WI38 (cell line): ENCODE results near the gene MRPL2.

Experiments used
- H3K4me3 ChIP-seq: 2 replicates; pipeline ENCODE4 v1.5.1; 2011; ENCODE audit warnings: low read depth, mild to moderate bottlenecking, control low read depth, low read length
- TF ChIP-seq, protein P1 (sequence below): IDR thresholded peaks from 2 replicates; pipeline ENCODE4 v1.5.1; 2012; ENCODE audit warnings: low read depth, mild to moderate bottlenecking, control low read depth, low read length

MRPL2 gene

DNA sequence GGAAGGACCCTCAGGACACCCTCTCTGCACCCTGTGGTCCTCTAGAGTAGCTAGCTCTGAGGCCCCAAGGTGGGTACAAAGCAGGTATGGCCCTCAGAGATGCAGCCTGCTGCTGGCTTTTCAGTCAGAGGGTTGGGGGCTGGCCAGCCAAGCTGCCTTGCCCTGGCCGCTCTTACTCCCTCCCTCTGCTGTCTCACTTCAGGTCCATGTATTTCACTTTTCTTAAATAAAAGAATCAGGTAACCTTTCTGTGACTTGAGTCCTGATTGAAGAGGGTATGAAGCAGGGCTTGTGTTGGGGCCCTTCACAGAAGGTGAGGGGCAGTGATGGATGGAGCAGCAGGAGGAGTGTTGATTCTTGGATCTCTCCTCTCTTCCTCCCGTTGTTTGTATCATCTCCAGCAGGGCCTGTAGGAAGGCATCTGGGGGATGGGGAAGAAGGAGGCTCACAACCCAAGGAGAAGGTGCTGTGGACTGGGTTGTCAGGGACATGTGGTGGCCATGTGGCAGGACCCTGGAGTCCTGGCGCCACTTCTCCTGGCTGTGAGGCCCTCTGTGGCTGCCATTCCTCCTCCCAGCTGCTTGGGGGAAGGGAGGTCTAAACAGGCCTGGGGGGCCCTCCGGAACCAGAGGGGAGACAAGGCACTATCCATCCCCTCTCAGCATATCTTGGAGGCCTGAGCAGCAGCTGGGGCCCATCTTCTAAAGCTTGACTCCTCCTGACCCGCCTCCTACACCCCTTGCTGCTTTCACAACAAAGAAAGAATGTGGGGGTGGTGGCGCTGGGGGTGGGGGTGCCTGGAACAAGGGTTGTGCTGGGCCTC, 15.8 kb upstream of the MRPL2 start:
- peak overlapping the region; percentile 61 for H3K4me3 ChIP-seq
- TF ChIP-seq, protein P1, sequence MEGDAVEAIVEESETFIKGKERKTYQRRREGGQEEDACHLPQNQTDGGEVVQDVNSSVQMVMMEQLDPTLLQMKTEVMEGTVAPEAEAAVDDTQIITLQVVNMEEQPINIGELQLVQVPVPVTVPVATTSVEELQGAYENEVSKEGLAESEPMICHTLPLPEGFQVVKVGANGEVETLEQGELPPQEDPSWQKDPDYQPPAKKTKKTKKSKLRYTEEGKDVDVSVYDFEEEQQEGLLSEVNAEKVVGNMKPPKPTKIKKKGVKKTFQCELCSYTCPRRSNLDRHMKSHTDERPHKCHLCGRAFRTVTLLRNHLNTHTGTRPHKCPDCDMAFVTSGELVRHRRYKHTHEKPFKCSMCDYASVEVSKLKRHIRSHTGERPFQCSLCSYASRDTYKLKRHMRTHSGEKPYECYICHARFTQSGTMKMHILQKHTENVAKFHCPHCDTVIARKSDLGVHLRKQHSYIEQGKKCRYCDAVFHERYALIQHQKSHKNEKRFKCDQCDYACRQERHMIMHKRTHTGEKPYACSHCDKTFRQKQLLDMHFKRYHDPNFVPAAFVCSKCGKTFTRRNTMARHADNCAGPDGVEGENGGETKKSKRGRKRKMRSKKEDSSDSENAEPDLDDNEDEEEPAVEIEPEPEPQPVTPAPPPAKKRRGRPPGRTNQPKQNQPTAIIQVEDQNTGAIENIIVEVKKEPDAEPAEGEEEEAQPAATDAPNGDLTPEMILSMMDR: no peak

DNA sequence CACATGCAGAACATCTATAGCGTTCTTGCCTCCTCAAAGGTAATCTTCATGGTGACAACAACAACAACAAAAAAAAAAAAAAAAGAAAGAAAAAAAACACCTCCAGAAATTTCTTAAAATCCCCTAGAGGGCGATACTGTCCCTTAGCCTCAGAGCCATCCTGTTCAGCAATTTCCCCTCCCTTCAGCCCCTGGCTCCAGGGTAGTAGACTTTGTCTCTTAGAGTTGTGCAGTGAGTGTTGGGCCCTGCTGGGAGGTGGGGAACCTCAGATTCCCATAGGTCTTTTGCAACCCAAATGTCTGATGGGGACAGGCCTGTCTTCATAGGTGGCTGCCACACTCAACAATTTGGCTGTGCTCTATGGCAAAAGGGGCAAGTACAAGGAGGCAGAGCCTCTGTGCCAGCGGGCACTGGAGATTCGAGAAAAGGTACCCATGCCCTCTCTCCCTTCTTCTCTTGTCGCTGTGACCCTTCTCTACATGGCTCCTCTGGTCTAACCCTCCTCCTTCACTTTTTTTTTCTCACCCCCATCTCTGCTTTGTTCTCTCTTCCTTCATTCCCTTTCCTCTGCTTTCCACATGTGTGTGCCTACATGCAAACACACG, 10.9 kb upstream of the MRPL2 start:
- H3K4me3 ChIP-seq: no peak overlapping the region
- TF ChIP-seq, protein P1: peak; percentile 51

- no peak overlapping the region for H3K4me3 ChIP-seq
- TF ChIP-seq, protein P1: no peak
Observed at GRCh38 chr6:43062818-43063217, 3.6 kb upstream of the MRPL2 start.

- TF ChIP-seq, protein P1: no peak
- H3K4me3 ChIP-seq: no peak overlapping the region
Observed at GRCh38 chr6:43061861-43062260, 2.6 kb upstream of the MRPL2 start.

DNA sequence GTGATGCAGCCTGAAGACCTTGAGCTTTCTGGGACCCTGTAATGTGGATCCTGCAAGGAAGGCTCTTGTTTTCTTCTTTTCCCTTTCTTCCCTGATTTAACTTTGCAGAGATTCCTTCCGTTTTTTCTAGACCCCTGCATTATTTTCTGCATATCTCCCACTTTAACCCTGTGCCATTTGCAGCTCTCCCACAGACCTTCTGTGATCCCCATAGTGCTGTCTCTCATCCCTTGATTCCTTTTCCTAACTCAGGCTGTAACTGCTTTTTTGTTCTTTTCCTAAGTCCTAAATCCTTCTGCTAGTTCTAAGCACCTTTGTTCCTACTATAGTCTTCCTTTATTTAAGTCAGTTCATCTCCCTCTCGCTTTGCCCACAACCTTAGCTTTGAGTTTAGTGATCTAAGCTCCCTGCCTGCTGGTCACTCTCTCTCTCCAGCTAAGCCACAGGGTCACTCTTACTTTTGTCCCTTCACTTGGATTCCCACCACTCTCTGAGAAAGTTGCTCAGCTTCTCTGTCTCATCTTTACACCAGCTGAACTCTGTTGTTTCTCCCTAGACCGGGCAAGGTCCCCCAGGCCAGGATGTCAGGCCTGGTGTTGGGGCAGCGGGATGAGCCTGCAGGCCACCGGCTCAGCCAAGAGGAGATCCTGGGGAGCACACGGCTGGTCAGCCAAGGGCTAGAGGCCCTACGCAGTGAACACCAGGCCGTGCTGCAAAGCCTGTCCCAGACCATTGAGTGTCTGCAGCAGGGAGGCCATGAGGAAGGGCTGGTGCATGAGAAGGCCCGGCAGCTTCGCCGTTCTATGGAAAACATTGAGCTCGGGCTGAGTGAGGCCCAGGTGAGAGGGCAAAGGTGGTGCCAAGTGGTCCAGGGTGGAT, 1.8 kb upstream of the MRPL2 start:
- TF ChIP-seq, protein P1: no peak
- H3K4me3 ChIP-seq: no peak overlapping the region

DNA sequence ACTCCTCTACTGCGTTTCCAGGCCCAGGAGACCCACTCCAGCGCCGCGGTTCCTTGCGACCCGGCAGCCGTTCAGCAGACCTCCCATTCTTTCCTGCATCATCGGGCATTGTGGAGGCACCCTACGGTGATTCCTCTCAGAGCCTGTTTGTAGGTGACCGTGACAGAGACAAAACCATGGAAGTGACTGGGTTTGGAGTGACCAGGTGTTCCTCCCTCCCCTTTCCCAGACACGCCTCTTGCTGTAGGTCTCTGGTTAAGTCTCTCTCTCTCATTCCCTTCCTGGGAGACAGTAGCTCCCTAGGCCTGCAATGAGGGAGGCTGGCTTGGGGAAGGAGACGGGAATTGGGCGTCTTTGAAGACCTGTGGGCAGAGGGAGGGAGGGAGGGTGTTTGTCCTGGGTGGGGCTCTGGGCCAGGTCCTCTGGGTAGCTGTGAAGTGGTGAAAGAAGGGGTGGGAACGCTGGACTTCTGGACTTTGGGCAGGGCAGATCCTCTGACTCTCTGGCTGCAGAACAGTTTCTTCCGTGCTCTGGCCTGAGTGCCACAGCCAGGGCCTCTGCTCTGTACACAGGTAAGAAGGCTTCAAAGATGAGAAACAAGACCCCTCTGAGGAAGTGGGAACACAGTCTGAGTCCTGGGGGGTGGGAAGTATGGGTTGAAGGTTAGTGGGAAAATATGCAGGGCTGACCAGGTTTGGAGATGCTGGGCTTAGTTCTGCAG, 960 bp upstream of the MRPL2 start:
- TF ChIP-seq, protein P1: no peak
- H3K4me3 ChIP-seq: peak overlapping the region; percentile 99
